Measurements from ENCODE around the gene RPIA.

Gene RPIA

GRCh38 chr2:88660622-88661021 is 30.9 kb upstream of the RPIA start:
- no peak overlapping the region for H3K27ac ChIP-seq (ENCODE audit: insufficient read depth, low read depth, low read length, poor library complexity, severe bottlenecking)
- 95% methylated on average over 1 of the region's 1 CpG; no CpG with 5 or more reads in 1 of the 2 experiments for WGBS, 2 experiments
- no peaks in the 10 kb centered on the region for H3K4me1 ChIP-seq (ENCODE audit: control insufficient read depth, insufficient read depth, low read length)
- no peaks in the 10 kb centered on the region for H3K9me3 ChIP-seq (ENCODE audit: control insufficient read depth, low read length)
- no peaks in the 10 kb centered on the region for H3K36me3 ChIP-seq (ENCODE audit: control insufficient read depth, insufficient read depth, low read length)
- H3K27me3 ChIP-seq (ENCODE audit: control insufficient read depth, insufficient read depth, low read length, poor library complexity, severe bottlenecking) = no peaks in the 10 kb centered on the region
- no peak overlapping the region for H3K4me3 ChIP-seq (ENCODE audit: insufficient read depth, low read depth, low read length)

GRCh38 chr2:88666576-88666975 is 24.9 kb upstream of the RPIA start:
- Histone ChIP-seq H3K4me1 (ENCODE audit: control insufficient read depth, insufficient read depth, low read length) (no peaks in the 10 kb centered on the region), H3K27me3 (ENCODE audit: control insufficient read depth, insufficient read depth, low read length, poor library complexity, severe bottlenecking) (no peaks in the 10 kb centered on the region), H3K27ac (ENCODE audit: insufficient read depth, low read depth, low read length, poor library complexity, severe bottlenecking) (no peak overlapping the region), H3K9me3 (ENCODE audit: control insufficient read depth, low read length) (no peaks in the 10 kb centered on the region), H3K4me3 (ENCODE audit: insufficient read depth, low read depth, low read length) (no peak overlapping the region), H3K36me3 (ENCODE audit: control insufficient read depth, insufficient read depth, low read length) (no peaks in the 10 kb centered on the region)
- WGBS, 2 experiments = 89 to 92% methylated on average over 4 of the region's 4 CpGs

DNA sequence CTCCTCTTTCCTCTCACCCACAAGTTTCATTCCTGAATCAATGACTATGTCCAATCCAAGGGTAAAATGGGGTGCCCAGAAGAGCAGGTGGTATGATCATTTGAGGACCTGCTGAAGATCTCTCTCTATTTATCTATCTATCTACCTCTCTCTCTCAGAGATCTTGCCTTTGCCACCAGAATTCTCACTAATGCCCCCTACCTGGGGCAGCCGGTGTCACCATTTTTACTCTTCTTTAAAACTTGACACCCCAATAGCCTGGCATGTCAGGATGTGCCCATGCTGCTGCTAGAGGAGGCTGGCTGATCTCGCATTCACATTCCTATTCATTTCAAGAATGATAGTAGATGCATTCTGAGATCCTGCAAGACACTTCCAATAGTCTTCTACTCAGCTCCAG is 24.3 kb upstream of the RPIA start:
- Histone ChIP-seq H3K4me3 (ENCODE audit: insufficient read depth, low read depth, low read length) (no peak overlapping the region), H3K4me1 (ENCODE audit: control insufficient read depth, insufficient read depth, low read length) (no peaks in the 10 kb centered on the region), H3K9me3 (ENCODE audit: control insufficient read depth, low read length) (no peaks in the 10 kb centered on the region), H3K27me3 (ENCODE audit: control insufficient read depth, insufficient read depth, low read length, poor library complexity, severe bottlenecking) (no peaks in the 10 kb centered on the region), H3K27ac (ENCODE audit: insufficient read depth, low read depth, low read length, poor library complexity, severe bottlenecking) (no peak overlapping the region), H3K36me3 (ENCODE audit: control insufficient read depth, insufficient read depth, low read length) (no peaks in the 10 kb centered on the region)
- WGBS, 2 experiments = 91 to 98% methylated on average over 2 of the region's 2 CpGs

GRCh38 chr2:88668862-88669261 is 22.6 kb upstream of the RPIA start:
- Histone ChIP-seq H3K9me3 (ENCODE audit: control insufficient read depth, low read length) (no peaks in the 10 kb centered on the region), H3K27ac (ENCODE audit: insufficient read depth, low read depth, low read length, poor library complexity, severe bottlenecking) (no peak overlapping the region), H3K4me3 (ENCODE audit: insufficient read depth, low read depth, low read length) (no peak overlapping the region), H3K36me3 (ENCODE audit: control insufficient read depth, insufficient read depth, low read length) (no peaks in the 10 kb centered on the region), H3K4me1 (ENCODE audit: control insufficient read depth, insufficient read depth, low read length) (no peaks in the 10 kb centered on the region), H3K27me3 (ENCODE audit: control insufficient read depth, insufficient read depth, low read length, poor library complexity, severe bottlenecking) (no peaks in the 10 kb centered on the region)
- WGBS, 2 experiments = 97 to 99% methylated on average over 2 of the region's 2 CpGs

DNA sequence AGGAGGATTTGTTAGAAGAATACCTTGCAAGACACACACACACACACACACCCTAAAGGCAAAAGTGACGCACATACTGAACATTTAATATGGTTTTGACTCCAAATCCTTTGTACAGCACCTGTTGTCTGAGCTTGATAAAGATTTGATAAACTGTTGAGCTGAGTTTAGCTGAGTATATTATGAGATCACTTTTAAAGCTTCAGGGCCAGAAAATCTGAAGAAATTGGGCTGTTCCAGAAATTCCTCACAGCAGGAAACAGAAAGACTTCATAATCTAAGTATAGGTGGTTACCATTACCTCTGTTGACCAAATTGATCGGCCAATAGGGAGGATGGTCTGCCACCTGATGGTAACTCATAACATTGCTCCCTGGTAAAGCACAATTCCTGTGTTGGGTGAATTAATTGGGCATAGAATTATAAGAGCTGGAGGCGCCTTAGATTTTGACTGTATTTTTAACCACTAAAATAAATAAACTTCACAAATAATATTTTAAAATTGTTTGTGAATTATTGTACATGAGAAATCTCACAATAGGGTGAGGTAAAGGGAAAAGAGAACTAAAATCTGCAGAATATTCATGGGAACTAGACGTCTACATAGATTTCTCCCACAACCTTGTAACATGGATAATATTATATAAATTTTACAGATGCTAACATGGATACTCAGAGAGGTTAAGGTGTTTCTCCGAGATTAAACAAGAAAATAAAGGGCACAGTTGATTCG is 21.8 kb upstream of the RPIA start:
- Histone ChIP-seq H3K9me3 (ENCODE audit: control insufficient read depth, low read length) (no peaks in the 10 kb centered on the region), H3K27me3 (ENCODE audit: control insufficient read depth, insufficient read depth, low read length, poor library complexity, severe bottlenecking) (no peaks in the 10 kb centered on the region), H3K4me1 (ENCODE audit: control insufficient read depth, insufficient read depth, low read length) (no peaks in the 10 kb centered on the region), H3K27ac (ENCODE audit: insufficient read depth, low read depth, low read length, poor library complexity, severe bottlenecking) (no peak overlapping the region), H3K4me3 (ENCODE audit: insufficient read depth, low read depth, low read length) (no peak overlapping the region), H3K36me3 (ENCODE audit: control insufficient read depth, insufficient read depth, low read length) (no peaks in the 10 kb centered on the region)
- WGBS, 2 experiments = 71% methylated on average over 4 of the region's 6 CpGs

- 62 to 63% methylated on average over 10 of the region's 11 CpGs for WGBS, 2 experiments
- Histone ChIP-seq H3K27ac (ENCODE audit: insufficient read depth, low read depth, low read length, poor library complexity, severe bottlenecking) (no peak overlapping the region), H3K4me1 (ENCODE audit: control insufficient read depth, insufficient read depth, low read length) (no peaks in the 10 kb centered on the region), H3K27me3 (ENCODE audit: control insufficient read depth, insufficient read depth, low read length, poor library complexity, severe bottlenecking) (no peaks in the 10 kb centered on the region), H3K4me3 (ENCODE audit: insufficient read depth, low read depth, low read length) (no peak overlapping the region), H3K36me3 (ENCODE audit: control insufficient read depth, insufficient read depth, low read length) (no peaks in the 10 kb centered on the region), H3K9me3 (ENCODE audit: control insufficient read depth, low read length) (no peaks in the 10 kb centered on the region)
These were observed 19.6 kb upstream of the RPIA start for GRCh38 chr2:88671786-88672427.

DNA sequence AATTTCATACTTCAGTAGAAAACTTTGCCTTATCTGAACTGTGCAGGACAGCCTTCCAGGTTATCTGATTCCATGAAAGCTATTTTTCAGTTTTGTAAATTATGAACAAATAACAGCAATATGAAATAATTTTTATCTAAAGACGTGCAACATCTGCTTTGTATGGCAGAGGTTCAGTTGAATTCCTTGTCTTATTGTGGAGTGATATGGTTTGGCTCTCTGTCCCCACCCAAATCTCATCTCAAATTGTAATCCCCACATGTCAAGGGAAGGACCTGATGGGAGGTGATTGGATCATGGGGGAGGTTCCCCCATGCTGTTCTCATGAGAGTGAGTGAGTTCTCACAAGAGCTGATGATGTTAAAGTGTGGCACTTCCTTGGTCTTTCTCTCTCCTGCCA is 18.1 kb upstream of the RPIA start:
- H3K4me3 ChIP-seq (ENCODE audit: insufficient read depth, low read depth, low read length) = no peak overlapping the region
- H3K36me3 ChIP-seq (ENCODE audit: control insufficient read depth, insufficient read depth, low read length) = no peaks in the 10 kb centered on the region
- no peak overlapping the region for H3K27ac ChIP-seq (ENCODE audit: insufficient read depth, low read depth, low read length, poor library complexity, severe bottlenecking)
- WGBS, 2 experiments = 86% methylated on average over 1 of the region's 1 CpG; no CpG with 5 or more reads in 1 of the 2 experiments
- H3K27me3 ChIP-seq (ENCODE audit: control insufficient read depth, insufficient read depth, low read length, poor library complexity, severe bottlenecking) = no peaks in the 10 kb centered on the region
- no peaks in the 10 kb centered on the region for H3K4me1 ChIP-seq (ENCODE audit: control insufficient read depth, insufficient read depth, low read length)
- H3K9me3 ChIP-seq (ENCODE audit: control insufficient read depth, low read length) = no peaks in the 10 kb centered on the region

DNA sequence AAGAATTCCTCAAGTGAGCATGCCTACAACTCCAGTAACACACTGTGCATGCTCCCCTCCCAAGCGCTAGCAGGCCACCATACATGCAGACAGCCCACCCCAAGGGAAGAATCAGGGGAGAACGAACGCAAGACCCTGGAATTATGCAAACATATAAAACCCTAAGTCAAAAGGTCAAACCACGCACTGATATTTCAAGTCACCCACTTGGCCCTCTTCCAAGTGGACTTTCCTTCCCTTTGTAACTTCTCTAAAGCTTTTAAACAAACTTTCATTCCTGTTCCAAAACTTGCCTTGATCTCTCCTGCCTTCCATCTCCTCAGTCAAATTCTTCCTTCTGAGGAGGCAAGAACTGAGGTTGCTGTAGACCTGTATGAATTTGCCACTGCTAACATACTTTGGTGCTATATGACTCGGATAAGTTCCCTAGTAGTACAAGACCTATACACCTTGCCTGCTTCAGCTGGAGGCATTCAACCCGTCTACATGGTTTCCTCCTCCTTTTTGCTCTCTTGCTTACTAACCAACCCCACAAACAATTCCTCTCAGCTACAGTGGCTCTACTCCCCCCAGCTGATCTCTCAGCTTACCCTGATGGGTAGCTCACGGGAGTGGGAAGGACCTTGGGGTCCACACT is 11.1 kb upstream of the RPIA start:
- H3K36me3 ChIP-seq (ENCODE audit: control insufficient read depth, insufficient read depth, low read length) = peaks cover 2% of the 10 kb centered on the region
- no peak overlapping the region for H3K27ac ChIP-seq (ENCODE audit: insufficient read depth, low read depth, low read length, poor library complexity, severe bottlenecking)
- H3K27me3 ChIP-seq (ENCODE audit: control insufficient read depth, insufficient read depth, low read length, poor library complexity, severe bottlenecking) = no peaks in the 10 kb centered on the region
- 91 to 92% methylated on average over 7 of the region's 7 CpGs for WGBS, 2 experiments
- H3K4me3 ChIP-seq (ENCODE audit: insufficient read depth, low read depth, low read length) = no peak overlapping the region
- H3K4me1 ChIP-seq (ENCODE audit: control insufficient read depth, insufficient read depth, low read length) = no peaks in the 10 kb centered on the region
- peaks cover 3% of the 10 kb centered on the region for H3K9me3 ChIP-seq (ENCODE audit: control insufficient read depth, low read length)

GRCh38 chr2:88680916-88681315 is 10.6 kb upstream of the RPIA start:
- Histone ChIP-seq H3K4me1 (ENCODE audit: control insufficient read depth, insufficient read depth, low read length) (no peaks in the 10 kb centered on the region), H3K9me3 (ENCODE audit: control insufficient read depth, low read length) (peaks cover 3% of the 10 kb centered on the region), H3K27ac (ENCODE audit: insufficient read depth, low read depth, low read length, poor library complexity, severe bottlenecking) (no peak overlapping the region), H3K36me3 (ENCODE audit: control insufficient read depth, insufficient read depth, low read length) (peaks cover 3% of the 10 kb centered on the region), H3K27me3 (ENCODE audit: control insufficient read depth, insufficient read depth, low read length, poor library complexity, severe bottlenecking) (no peaks in the 10 kb centered on the region), H3K4me3 (ENCODE audit: insufficient read depth, low read depth, low read length) (no peak overlapping the region)
- WGBS, 2 experiments = 97% methylated on average over 2 of the region's 2 CpGs
